Measurements from ENCODE around the gene GLS.
"Not testable (repeated sequence)": the region's sequence is repeated elsewhere in the genome, so short reads cannot be mapped to it uniquely, and the experiment has no call there.

GLS gene

DNA sequence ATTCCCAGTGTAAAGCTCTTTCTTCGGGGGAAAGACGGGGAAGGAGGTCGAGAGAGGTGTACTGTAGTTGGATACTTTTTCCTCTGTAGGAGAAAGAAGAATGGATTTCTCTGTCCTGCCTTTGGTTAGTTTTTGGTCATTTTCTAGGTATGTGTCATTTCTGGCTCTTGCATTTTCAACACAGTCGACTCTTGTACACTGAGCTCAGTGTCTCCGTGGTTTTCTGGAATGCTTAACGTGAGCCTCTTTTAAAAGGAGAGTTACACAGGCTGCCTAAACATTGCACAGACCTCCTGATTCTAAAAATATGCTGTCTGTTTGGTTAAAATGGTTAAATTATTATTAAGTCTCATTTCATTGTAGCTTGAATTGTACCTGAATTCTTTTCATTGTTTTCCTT lies 21.8 kb upstream of the GLS start:
- DNase-seq: peak; percentile 44

GRCh38 chr2:190859347-190860297 lies 21.0 kb upstream of the GLS start:
- DNase-seq: peak; percentile 54

- peak; percentile 70 for DNase-seq
Measured at GRCh38 chr2:190860985-190861680, 19.5 kb upstream of the GLS start.

DNA sequence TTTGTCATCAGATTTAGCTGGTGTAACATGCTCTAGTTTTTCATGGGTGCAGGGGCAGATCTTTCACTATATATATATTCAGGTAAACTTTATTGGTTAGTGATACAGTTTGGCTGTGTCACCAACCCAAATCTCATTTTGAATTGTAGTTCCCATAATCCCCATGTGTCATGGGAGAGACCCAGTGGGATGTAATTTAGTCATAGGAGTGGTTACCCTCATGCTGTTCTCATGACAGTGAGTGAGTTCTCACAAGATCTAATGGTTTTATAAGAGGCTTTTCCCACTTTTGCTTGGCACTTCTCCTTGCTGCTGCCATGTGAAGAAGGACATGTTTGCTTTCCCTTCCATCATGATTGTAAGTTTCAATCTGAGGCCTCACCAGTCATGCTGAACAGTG lies 18.5 kb upstream of the GLS start:
- DNase-seq: not testable (repeated sequence)

- peak; percentile 81 for DNase-seq
Measured at GRCh38 chr2:190862571-190862991, 18.0 kb upstream of the GLS start.

DNA sequence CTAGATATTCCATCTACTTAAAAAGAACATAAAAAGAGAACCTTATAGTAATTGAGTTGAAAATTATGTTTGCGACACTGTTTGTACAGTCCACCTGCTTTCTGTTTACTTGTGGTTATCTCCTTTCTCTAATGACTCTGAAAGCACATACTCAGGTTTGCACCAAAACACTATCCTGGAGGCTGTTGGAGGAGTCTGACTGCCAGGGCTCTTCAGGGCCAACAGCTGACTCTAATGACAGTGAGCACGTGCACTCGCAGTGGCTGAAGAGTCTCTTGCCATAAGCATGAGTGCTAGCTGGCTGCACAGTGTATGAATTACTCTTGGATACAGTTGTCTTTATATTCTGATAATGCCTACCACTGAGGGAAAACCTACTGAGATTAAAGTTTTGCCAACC lies 16.7 kb upstream of the GLS start:
- no peak for DNase-seq

GRCh38 chr2:190864375-190864774 lies 16.2 kb upstream of the GLS start:
- no peak for DNase-seq

GRCh38 chr2:190867212-190867611 lies 13.4 kb upstream of the GLS start:
- peak; percentile 43 for DNase-seq

DNA sequence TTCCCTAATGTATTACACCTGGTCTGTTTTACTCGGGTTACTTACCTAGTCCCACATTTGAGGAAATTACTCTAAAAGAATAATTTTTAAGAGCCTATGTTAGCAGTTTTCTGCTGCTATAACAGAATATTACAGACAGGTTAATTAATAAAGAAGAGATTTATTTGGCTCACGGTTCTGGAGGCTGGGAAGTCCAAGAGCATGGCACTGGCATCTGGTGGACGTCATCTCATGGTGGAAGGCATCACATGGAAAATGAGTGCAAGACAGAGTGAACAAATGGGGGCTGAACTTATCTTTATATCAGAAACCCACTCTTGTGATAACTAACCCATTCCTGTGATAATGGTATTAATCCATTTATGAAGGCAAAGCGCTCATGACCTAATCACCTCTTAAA lies 12.8 kb upstream of the GLS start:
- no peak for DNase-seq

- DNase-seq: no peak
Measured at GRCh38 chr2:190869721-190870120, 10.9 kb upstream of the GLS start.

GRCh38 chr2:190873451-190873850 lies 7.2 kb upstream of the GLS start:
- DNase-seq: not testable (repeated sequence)

- no peak for DNase-seq
Measured at GRCh38 chr2:190875891-190876290, 4.7 kb upstream of the GLS start.

- no peak for DNase-seq
Measured at GRCh38 chr2:190876631-190877030, 4.0 kb upstream of the GLS start.

DNA sequence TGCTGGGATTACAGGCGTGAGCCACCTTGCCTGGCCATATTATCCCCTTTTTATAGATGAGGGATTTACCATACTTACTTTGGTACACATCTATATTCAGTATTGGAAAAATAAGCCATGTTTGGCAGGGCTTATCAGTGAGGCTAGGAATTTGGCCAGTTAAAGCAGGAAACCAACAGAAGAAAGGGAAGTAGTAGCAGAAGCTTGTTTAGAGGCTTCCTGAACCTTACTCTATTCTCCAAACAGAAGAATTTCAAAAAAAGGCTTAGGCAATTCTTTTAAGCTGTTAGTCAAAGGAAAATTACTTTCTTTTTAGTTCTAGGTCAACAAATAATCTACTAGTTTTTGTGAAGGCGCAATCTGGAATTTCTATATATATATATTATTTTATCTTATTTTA lies 3.2 kb upstream of the GLS start:
- DNase-seq: no peak

GRCh38 chr2:190879474-190880377 lies 895 bp upstream of the GLS start:
- DNase-seq: no peak

DNA sequence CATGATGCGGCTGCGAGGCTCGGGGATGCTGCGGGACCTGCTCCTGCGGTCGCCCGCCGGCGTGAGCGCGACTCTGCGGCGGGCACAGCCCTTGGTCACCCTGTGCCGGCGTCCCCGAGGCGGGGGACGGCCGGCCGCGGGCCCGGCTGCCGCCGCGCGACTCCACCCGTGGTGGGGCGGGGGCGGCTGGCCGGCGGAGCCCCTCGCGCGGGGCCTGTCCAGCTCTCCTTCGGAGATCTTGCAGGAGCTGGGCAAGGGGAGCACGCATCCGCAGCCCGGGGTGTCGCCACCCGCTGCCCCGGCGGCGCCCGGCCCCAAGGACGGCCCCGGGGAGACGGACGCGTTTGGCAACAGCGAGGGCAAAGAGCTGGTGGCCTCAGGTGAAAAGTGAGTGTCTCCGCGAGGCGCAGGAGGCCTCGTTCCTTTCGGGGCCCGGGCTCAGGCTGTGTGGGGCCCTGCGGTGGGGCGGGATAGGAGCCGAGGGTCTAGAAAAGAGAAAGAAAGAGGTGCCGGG lies 520 bp downstream of the GLS start:
- no peak for DNase-seq

- DNase-seq: peak; percentile 81
Measured at GRCh38 chr2:190881598-190882410, 1.2 kb downstream of the GLS start.

DNA sequence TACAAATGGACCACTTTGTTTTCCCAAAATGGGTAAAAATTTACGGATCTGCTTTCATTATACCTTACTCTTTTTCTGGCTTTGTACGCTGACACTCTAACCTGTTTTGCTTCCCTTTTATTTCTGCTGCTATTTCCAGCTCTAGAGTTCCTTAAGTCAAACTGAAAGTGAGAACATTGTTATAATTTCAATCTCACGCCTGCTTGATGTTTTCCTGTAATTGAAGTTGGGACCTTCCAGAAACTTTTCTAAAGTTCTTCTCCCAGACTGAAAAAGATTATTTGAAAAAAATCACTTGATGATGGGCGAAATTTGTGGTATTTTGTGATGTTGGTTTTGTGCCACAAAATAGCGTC lies 1.8 kb downstream of the GLS start:
- no peak for DNase-seq

- no peak for DNase-seq
Measured at GRCh38 chr2:190882856-190883582, 2.4 kb downstream of the GLS start.

- DNase-seq: not testable (repeated sequence)
Measured at GRCh38 chr2:190885844-190886243, 5.2 kb downstream of the GLS start.

DNA sequence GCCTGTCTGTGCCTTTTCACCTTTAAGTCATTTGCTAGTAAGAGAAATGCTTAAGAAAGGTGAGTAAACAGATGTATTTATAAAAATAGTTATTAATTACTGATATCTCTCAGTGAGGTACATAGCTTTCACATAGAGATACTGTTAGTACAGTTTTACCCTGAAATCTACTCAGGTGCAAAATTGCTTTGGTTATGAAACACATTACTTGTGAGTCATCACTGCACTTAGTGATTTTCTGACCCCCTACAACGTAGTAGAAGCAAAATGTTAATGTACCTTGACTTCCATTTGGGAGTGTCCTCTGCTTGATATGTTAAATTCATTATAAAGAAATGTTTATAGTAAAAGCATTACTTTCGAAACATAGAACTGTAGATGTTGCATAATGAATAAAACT lies 6.5 kb downstream of the GLS start:
- DNase-seq: peak; percentile 51

All from NCI-H226 (cell line).